Natural killer cell (primary cell): ENCODE results near the gene LDLRAP1. TPM values are rescaled to one million over a fixed set of nuclear protein-coding genes. Genes with fewer than 3 reads are reported as not detected.

Experiments
- ATAC-seq, 3 donors: fragments of 150-1000 bp in 2 of 3; fragments of 200-7000 bp in 1 of 3; cut with Tn5 transposase; 1 replicate in 1 of 3; 2 replicates in 2 of 3; pipeline ENCODE4 v1.10.0; 2021; ENCODE audit warnings: mild to moderate bottlenecking in 2 of 3, moderate library complexity in 2 of 3
- DNase-seq, 2 donors: peaks; one replicate each; pipeline versions ENCODE4 v3.0.0 to v3.0.0-alpha.2; 2013 to 2021; ENCODE audit warnings: mixed read lengths in 1 of 2
- H3K27ac ChIP-seq: one replicate; pipeline ENCODE4 v1.5.1; 2013; ENCODE audit warnings: mild to moderate bottlenecking, low read length
- H3K27me3 ChIP-seq: one replicate; pipeline ENCODE4 v1.6.1; 2013; ENCODE audit warnings: low read length; ENCODE audit not compliant: control insufficient read depth, insufficient read depth
- H3K36me3 ChIP-seq: one replicate; pipeline ENCODE4 v1.6.1; 2013; ENCODE audit warnings: low read length; ENCODE audit not compliant: control insufficient read depth, insufficient read depth
- H3K4me1 ChIP-seq: one replicate; pipeline ENCODE4 v1.6.1; 2013; ENCODE audit warnings: low read length; ENCODE audit not compliant: control insufficient read depth, insufficient read depth
- H3K4me3 ChIP-seq: one replicate; pipeline ENCODE4 v1.5.1; 2013; ENCODE audit warnings: low read length
- H3K9me3 ChIP-seq: one replicate; pipeline ENCODE4 v1.6.1; 2013; ENCODE audit warnings: low read length; ENCODE audit not compliant: control insufficient read depth, insufficient read depth
- H3K27ac Mint-ChIP-seq, 2 donors: one replicate each; pipeline ENCODE4 v1.8.0; 2022; ENCODE audit warnings: mild to moderate bottlenecking in 2 of 2, mixed read lengths in 2 of 2, moderate library complexity in 1 of 2
- H3K27me3 Mint-ChIP-seq, 2 donors: one replicate each; pipeline ENCODE4 v1.8.0; 2022; ENCODE audit warnings: low read depth in 2 of 2, mixed read lengths in 2 of 2
- H3K36me3 Mint-ChIP-seq: one replicate; pipeline ENCODE4 v1.8.0; 2022; ENCODE audit warnings: mixed read lengths
- H3K4me1 Mint-ChIP-seq, 2 donors: one replicate each; pipeline ENCODE4 v1.8.0; 2022; ENCODE audit warnings: mixed read lengths in 2 of 2
- H3K4me3 Mint-ChIP-seq: one replicate; pipeline ENCODE4 v1.8.0; 2022; ENCODE audit warnings: mild to moderate bottlenecking, moderate library complexity, mixed read lengths
- H3K9me3 Mint-ChIP-seq, 2 donors: one replicate each; pipeline ENCODE4 v1.8.0; 2022; ENCODE audit warnings: mixed read lengths in 2 of 2
- WGBS: methylation state at CpG from one replicate; pipeline ENCODE4 v1.1.7; 2013; ENCODE audit warnings: missing lambda C conversion rate; ENCODE audit not compliant: insufficient coverage; 5-methylcytosine and 5-hydroxymethylcytosine counted together
- intact Hi-C: fragments of 100-400 bp; cut with micrococcal nuclease; formaldehyde crosslinking; loops from one replicate; pipeline ENCODE4 v1.14.2; 2022
- total RNA-seq, 4 donors: library from RNA; stranded (reverse); fragments of 120-200 nt in 1 of 4; gene quantifications; one replicate each; pipeline versions ENCODE4 v1.2.3 to v1.2.4, GENCODE V29; 2013 to 2022
- TF ChIP-seq, protein P1 (sequence below): fragments of 200-600 bp; IDR thresholded peaks from one replicate; pipeline ENCODE4 v1.8.0; 2022; ENCODE audit warnings: antibody characterized with exemption

LDLRAP1 gene
- total RNA-seq, 3 donors from 2014 or later (not counting 1 experiment from before 2014, with no cell fraction given), result 25.2 to 34.0 (median 27.4) TPM

- no peaks in the 10 kb centered on the region for H3K27me3 Mint-ChIP-seq
- Histone ChIP-seq H3K27ac (no peak overlapping the region), H3K4me3 (no peak overlapping the region), H3K9me3 (no peaks in the 10 kb centered on the region), H3K36me3 (no peaks in the 10 kb centered on the region), H3K27me3 (no peaks in the 10 kb centered on the region), H3K4me1 (no peaks in the 10 kb centered on the region)
- TF ChIP-seq, protein P1, sequence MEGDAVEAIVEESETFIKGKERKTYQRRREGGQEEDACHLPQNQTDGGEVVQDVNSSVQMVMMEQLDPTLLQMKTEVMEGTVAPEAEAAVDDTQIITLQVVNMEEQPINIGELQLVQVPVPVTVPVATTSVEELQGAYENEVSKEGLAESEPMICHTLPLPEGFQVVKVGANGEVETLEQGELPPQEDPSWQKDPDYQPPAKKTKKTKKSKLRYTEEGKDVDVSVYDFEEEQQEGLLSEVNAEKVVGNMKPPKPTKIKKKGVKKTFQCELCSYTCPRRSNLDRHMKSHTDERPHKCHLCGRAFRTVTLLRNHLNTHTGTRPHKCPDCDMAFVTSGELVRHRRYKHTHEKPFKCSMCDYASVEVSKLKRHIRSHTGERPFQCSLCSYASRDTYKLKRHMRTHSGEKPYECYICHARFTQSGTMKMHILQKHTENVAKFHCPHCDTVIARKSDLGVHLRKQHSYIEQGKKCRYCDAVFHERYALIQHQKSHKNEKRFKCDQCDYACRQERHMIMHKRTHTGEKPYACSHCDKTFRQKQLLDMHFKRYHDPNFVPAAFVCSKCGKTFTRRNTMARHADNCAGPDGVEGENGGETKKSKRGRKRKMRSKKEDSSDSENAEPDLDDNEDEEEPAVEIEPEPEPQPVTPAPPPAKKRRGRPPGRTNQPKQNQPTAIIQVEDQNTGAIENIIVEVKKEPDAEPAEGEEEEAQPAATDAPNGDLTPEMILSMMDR, result no peak
- DNase-seq (no peak), ATAC-seq (no peak)
- WGBS, result 85% methylated on average over 3 of the region's 3 CpGs
- no peaks in the 10 kb centered on the region for H3K4me1 Mint-ChIP-seq
- intact Hi-C loops, result no loop called here
- H3K4me3 Mint-ChIP-seq, result no peak overlapping the region
- H3K36me3 Mint-ChIP-seq, result no peaks in the 10 kb centered on the region
- H3K9me3 Mint-ChIP-seq, result no peaks in the 10 kb centered on the region
- H3K27ac Mint-ChIP-seq, result no peak overlapping the region
Measured at GRCh38 chr1:25536124-25536523, 7.3 kb upstream of the LDLRAP1 start.

DNA sequence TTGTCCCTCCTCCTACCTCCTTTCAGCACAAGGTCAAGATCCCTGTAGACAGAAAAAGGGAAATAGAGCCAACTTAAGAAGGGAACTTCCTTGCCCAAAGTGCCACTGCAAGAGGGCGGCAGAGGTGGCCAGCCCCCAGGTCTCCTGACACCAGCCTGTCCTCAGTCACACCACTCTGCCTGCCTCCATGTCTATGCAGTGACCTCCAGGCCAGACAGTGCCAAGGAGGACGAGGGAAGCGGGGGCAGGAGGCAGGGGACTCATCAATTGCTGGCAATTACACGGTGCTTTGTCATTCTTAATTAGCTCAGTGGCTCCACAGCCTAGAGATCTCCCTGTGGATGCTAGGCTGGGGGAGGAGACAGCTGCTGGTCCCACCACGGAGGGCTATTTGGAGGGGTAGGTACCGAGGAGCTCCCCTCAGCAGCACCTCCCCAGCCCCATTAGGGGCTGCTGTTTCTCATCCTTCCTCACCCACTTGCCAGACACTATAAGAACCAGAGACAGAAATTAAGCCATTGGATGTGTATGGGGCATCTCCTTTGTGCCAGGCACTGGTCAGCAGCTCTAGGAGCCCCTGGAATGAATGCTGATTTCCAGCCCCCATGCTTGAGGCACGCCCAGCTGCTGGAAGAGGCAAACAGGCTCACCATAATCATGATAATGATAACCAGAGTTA lies 6.1 kb upstream of the LDLRAP1 start:
- 82% methylated on average over 6 of the region's 7 CpGs for WGBS
- Histone ChIP-seq H3K36me3 (no peaks in the 10 kb centered on the region), H3K27ac (no peak overlapping the region), H3K4me1 (no peaks in the 10 kb centered on the region), H3K9me3 (no peaks in the 10 kb centered on the region), H3K27me3 (no peaks in the 10 kb centered on the region), H3K4me3 (no peak overlapping the region)
- H3K27me3 Mint-ChIP-seq, result no peaks in the 10 kb centered on the region
- H3K4me1 Mint-ChIP-seq, result no peaks in the 10 kb centered on the region
- DNase-seq (no peak), ATAC-seq (no peak)
- no peak overlapping the region for H3K27ac Mint-ChIP-seq
- TF ChIP-seq, protein P1, result no peak
- intact Hi-C loops, result no loop called here
- H3K9me3 Mint-ChIP-seq, result no peaks in the 10 kb centered on the region
- H3K4me3 Mint-ChIP-seq, result no peak overlapping the region
- H3K36me3 Mint-ChIP-seq, result no peaks in the 10 kb centered on the region

DNA sequence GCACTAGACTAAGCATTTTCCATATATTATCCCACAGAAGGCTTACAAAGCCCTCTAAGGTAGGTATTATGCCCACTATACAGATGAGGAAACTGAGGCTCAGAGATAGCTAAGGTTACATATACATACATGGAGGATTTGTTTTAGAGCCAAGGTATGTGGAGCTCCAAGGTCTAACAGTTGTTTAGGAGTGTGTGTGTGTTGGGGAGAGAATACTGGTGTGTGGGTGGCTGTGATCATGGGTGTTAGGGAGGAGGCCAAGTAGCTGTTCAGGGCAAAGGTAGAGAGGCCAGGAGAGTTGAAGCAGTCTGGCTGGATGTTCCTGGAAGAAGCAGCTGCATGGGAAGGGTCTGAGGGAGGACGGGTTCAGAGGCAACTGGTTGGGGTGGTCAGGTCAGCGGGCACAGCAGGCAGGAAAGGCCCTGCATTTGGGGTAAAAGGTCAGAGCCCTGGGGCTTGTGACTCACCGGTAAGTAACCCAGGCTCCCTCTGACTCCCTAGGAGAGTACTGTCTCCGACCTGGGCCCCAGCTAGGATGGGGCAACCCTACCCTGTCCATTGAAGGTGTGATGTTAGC lies 5.1 kb upstream of the LDLRAP1 start:
- no peaks in the 10 kb centered on the region for H3K9me3 ChIP-seq
- no peak for ATAC-seq
- intact Hi-C loops, result no loop called here
- 87% methylated on average over 4 of the region's 4 CpGs for WGBS
- H3K27me3 ChIP-seq, result no peaks in the 10 kb centered on the region
- Mint-ChIP-seq H3K27me3 (no peaks in the 10 kb centered on the region), H3K36me3 (no peaks in the 10 kb centered on the region), H3K4me1 (no peaks in the 10 kb centered on the region), H3K27ac (no peak overlapping the region), H3K9me3 (no peaks in the 10 kb centered on the region), H3K4me3 (no peak overlapping the region)
- no peak overlapping the region for H3K4me3 ChIP-seq
- TF ChIP-seq, protein P1, result no peak
- H3K27ac ChIP-seq, result no peak overlapping the region
- DNase-seq, result no peak
- H3K4me1 ChIP-seq, result peaks cover 3% of the 10 kb centered on the region
- no peaks in the 10 kb centered on the region for H3K36me3 ChIP-seq
